ENCODE measurements around the gene MYL7.

The MYL7 gene

DNA sequence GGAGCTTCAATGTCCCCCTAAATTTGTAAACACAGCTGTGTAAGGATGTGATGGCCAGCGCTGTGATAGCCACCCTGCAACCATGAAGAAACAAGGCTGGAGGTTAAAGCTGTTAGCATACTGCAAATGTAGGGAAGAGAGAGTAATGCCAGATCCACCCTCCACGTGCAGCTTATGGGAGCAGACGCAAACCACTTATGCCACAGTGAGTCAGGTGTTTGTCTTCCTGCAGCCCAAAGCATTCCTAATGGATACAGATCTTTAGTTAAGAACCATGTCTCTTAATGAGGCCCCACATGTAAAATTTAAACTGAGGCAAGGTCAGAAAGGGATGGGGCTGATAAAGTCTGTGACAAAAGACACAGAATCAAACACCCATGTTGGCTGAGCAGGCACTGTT lies 13.6 kb upstream of the MYL7 start:
- H3K27me3 ChIP-seq (ENCODE audit: control insufficient read depth, insufficient read depth, low read length): no peaks in the 10 kb centered on the region
- H3K36me3 ChIP-seq (ENCODE audit: control insufficient read depth, low read depth, low read length): no peaks in the 10 kb centered on the region
- H3K9ac ChIP-seq (ENCODE audit: low read length): no peak overlapping the region
- H3K4me3 ChIP-seq (ENCODE audit: low read length): no peak overlapping the region
- no peaks in the 10 kb centered on the region for H3K9me3 ChIP-seq (ENCODE audit: control insufficient read depth, low read depth, low read length)
- H3K27ac ChIP-seq (ENCODE audit: low read length): no peak overlapping the region
- H3K4me1 ChIP-seq (ENCODE audit: control insufficient read depth, low read depth, low read length): no peaks in the 10 kb centered on the region

DNA sequence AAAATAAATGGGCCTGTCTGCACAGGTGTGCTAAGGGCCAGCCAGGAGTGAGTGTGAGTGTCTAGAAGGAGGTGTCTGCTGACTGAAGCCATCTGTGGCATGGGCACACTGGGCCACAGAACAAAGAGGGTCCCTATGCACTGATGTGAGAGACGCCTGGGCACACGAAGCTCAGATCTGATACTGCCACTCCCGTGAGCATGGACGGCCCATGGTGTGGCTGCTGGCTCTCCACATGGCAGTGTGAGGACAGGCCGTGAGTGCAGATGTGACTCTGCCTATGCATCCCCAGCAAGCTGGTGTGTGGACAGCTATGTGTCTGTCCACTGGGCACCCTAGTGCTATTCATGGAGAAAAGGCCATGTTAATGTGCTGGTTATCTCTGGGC lies 12.8 kb upstream of the MYL7 start:
- H3K4me1 ChIP-seq (ENCODE audit: control insufficient read depth, low read depth, low read length): no peaks in the 10 kb centered on the region
- H3K36me3 ChIP-seq (ENCODE audit: control insufficient read depth, low read depth, low read length): no peaks in the 10 kb centered on the region
- no peaks in the 10 kb centered on the region for H3K27me3 ChIP-seq (ENCODE audit: control insufficient read depth, insufficient read depth, low read length)
- H3K9me3 ChIP-seq (ENCODE audit: control insufficient read depth, low read depth, low read length): no peaks in the 10 kb centered on the region
- no peak overlapping the region for H3K27ac ChIP-seq (ENCODE audit: low read length)
- H3K4me3 ChIP-seq (ENCODE audit: low read length): no peak overlapping the region
- no peak overlapping the region for H3K9ac ChIP-seq (ENCODE audit: low read length)

DNA sequence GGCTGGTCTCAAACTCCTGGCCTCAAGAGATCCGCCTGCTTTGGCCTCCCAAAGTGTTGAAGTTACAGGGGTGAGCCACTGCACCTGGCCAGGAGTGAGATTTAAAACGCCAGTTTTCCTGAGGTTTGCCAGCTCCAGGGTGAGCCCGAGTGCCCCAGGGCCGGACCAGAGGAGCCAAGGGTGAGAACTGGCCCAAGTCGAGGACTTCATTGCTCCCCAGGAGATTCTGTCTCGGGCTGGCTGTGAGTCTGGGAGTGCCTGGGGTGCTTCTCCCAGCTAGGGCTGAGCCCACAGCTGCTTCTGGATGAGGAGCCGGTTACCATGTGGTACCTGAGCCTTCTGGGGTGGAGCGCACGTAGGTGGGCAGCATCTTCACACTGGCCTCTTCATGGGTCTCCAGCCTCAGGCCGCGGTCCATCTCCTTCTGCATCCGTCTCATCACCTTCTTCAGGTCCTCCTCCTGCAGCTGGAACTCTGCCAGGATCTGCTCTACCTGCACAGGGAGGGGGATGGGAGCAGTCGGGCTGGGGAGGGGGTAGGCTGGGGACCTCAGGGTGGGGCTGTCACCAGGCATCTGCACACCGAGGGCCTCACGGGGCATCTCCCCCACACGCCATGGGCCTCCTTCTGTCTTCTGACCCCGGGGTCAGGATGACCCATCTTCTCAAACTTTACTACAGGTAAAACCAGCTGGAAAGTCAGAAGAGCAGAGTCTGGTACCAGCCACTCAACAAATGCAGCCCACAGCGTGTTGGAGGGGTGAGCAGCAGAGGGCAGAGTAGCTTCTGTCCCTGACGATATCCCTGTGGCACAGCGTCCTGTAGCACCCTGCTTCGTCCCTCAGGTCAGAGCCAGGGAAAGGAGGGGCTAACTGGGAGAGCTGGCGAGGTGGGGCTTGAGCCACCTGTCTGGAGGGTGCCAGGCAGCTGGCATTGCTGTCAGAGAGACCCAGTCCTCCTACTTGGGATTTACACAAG lies 12.1 kb upstream of the MYL7 start:
- Histone ChIP-seq H3K27me3 (ENCODE audit: control insufficient read depth, insufficient read depth, low read length) (no peaks in the 10 kb centered on the region), H3K27ac (ENCODE audit: low read length) (no peak overlapping the region), H3K36me3 (ENCODE audit: control insufficient read depth, low read depth, low read length) (no peaks in the 10 kb centered on the region), H3K4me1 (ENCODE audit: control insufficient read depth, low read depth, low read length) (no peaks in the 10 kb centered on the region), H3K9ac (ENCODE audit: low read length) (no peak overlapping the region), H3K4me3 (ENCODE audit: low read length) (no peak overlapping the region), H3K9me3 (ENCODE audit: control insufficient read depth, low read depth, low read length) (no peaks in the 10 kb centered on the region)

DNA sequence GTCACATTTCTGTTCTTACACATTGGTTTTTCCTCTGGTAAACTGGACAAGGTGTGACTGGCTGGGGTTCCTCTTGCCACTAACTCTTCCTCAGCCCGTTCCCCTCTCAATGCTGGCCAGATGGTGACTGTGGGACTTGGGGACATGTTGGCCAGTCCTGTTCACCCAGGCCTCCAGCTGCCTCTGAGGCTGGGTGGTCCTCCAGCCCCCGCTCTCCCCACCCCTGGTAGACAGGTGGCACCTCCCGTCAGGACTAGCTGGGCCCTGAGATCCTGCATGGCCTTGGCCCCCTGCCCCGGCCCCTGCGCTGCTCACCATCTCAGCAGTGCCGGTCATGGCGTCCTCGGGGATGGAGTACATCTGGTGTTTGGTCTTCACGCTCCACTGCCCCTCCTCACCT lies 10.8 kb upstream of the MYL7 start:
- Histone ChIP-seq H3K4me3 (ENCODE audit: low read length) (no peak overlapping the region), H3K27ac (ENCODE audit: low read length) (no peak overlapping the region), H3K27me3 (ENCODE audit: control insufficient read depth, insufficient read depth, low read length) (peaks cover 4% of the 10 kb centered on the region), H3K4me1 (ENCODE audit: control insufficient read depth, low read depth, low read length) (peaks cover 9% of the 10 kb centered on the region), H3K9me3 (ENCODE audit: control insufficient read depth, low read depth, low read length) (no peaks in the 10 kb centered on the region), H3K9ac (ENCODE audit: low read length) (no peak overlapping the region), H3K36me3 (ENCODE audit: control insufficient read depth, low read depth, low read length) (no peaks in the 10 kb centered on the region)

DNA sequence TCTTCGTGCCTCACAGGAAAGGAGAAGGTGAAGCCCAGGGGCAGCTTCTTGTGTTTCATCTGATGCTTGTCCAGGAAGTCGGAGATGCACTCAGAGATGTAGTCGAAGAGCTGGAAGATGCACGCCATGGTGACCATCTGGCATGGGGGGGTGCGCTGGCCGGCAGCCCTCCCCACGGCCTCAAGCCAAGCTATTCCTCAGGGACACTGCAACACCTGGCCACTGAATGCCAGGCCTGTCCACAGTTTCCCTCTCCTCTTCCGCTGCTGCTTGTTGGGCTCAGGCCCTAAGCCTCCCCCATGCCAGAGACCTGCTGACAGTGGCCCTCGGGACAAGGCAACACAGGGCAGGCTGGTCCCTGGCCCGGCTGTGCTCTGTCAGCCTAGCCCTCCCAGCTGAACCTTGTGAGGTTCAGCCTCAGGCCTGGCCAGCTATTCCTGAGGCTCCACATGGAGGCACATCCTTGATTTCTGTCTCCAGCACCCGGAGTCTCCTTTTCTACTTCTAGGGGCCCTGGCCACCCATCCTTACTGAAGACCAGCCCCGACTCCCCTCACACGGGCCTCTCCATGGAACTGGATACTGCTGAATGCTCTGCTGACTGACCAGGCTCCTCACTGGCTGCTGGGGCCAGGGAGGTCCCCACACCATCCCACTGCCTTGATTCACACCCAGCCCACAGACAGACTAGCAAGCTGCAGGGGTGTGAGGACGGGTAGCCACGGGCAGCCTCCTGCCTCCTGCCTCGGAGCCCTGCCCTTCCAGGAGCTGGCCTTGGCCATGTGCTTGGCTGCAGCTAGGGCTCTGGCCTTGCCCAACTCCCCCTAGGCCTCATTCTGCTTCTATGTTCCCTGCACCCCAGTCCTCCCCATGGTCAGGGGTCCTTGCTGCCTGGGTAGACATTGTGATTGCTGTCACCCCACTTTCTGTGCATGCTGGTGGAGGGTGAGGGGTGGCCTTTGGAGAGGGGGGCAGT lies 10.1 kb upstream of the MYL7 start:
- H3K27me3 ChIP-seq (ENCODE audit: control insufficient read depth, insufficient read depth, low read length): peaks cover 4% of the 10 kb centered on the region
- H3K9me3 ChIP-seq (ENCODE audit: control insufficient read depth, low read depth, low read length): no peaks in the 10 kb centered on the region
- H3K4me1 ChIP-seq (ENCODE audit: control insufficient read depth, low read depth, low read length): peaks cover 10% of the 10 kb centered on the region
- H3K27ac ChIP-seq (ENCODE audit: low read length): no peak overlapping the region
- no peak overlapping the region for H3K4me3 ChIP-seq (ENCODE audit: low read length)
- no peak overlapping the region for H3K9ac ChIP-seq (ENCODE audit: low read length)
- H3K36me3 ChIP-seq (ENCODE audit: control insufficient read depth, low read depth, low read length): no peaks in the 10 kb centered on the region

DNA sequence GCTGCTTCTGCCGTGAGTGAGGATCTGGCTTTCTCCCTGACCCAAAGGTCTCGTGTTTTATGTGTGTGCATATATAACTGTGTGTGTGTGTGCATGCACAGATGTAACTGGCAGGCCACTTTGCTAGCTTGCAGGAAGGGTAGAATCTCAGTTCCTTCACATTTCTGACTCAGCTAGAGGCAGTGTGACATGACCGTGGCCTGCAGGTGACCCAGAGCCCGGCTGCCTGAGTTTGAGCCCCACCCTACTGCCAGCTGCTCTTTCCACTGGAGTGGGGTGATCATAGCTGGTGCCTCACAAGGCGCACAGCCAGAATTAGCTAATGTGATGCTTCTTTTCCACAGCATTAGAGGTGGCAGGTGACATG lies 9.3 kb upstream of the MYL7 start:
- Histone ChIP-seq H3K4me1 (ENCODE audit: control insufficient read depth, low read depth, low read length) (peaks cover 10% of the 10 kb centered on the region), H3K27ac (ENCODE audit: low read length) (no peak overlapping the region), H3K9me3 (ENCODE audit: control insufficient read depth, low read depth, low read length) (no peaks in the 10 kb centered on the region), H3K36me3 (ENCODE audit: control insufficient read depth, low read depth, low read length) (no peaks in the 10 kb centered on the region), H3K27me3 (ENCODE audit: control insufficient read depth, insufficient read depth, low read length) (peaks cover 9% of the 10 kb centered on the region), H3K4me3 (ENCODE audit: low read length) (no peak overlapping the region), H3K9ac (ENCODE audit: low read length) (no peak overlapping the region)

DNA sequence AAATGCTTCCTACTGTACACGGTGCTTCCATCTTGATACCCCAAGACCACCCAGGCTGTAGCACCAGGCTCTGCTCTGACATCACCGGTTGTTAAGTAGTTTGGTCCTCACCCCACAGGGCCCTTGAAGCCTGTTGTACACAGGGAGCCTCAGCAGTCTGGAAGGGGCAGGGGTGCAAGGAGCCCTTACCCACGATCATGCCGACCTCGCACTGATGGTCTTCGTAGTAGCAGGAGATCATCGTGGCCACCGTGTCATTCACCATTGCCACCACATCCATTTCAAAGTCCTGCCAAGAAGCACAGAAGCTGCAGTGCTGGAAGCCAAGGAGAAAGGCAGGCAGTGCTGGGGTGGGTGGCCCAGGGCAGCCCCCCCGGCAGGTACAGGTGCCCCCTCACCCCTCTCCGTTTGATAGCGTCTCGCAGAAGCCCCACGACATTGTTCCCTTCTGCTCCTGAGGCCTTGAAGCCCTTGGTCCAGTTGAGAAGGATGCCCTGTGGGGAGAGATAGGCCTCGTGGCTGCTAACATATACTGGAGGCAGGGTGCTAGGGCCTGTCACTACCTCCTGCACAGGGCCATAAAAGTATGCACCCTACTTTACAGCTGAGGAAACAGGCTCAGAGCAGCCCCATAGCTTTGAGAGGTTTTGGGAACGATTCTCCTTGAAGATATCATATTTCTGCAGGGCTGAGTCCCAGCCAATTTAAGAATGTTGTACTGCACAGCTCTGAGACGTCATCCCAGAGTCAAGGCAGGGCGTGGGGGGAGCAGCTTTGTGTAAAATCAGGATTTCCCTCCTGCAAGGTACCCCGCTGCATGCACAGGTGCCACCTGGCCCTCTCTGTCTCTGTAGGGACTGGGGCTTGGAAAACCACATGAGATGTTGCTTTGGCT lies 8.7 kb upstream of the MYL7 start:
- H3K27me3 ChIP-seq (ENCODE audit: control insufficient read depth, insufficient read depth, low read length): peaks cover 15% of the 10 kb centered on the region
- H3K9ac ChIP-seq (ENCODE audit: low read length): no peak overlapping the region
- no peaks in the 10 kb centered on the region for H3K9me3 ChIP-seq (ENCODE audit: control insufficient read depth, low read depth, low read length)
- no peak overlapping the region for H3K27ac ChIP-seq (ENCODE audit: low read length)
- no peak overlapping the region for H3K4me3 ChIP-seq (ENCODE audit: low read length)
- no peaks in the 10 kb centered on the region for H3K36me3 ChIP-seq (ENCODE audit: control insufficient read depth, low read depth, low read length)
- H3K4me1 ChIP-seq (ENCODE audit: control insufficient read depth, low read depth, low read length): peaks cover 10% of the 10 kb centered on the region

DNA sequence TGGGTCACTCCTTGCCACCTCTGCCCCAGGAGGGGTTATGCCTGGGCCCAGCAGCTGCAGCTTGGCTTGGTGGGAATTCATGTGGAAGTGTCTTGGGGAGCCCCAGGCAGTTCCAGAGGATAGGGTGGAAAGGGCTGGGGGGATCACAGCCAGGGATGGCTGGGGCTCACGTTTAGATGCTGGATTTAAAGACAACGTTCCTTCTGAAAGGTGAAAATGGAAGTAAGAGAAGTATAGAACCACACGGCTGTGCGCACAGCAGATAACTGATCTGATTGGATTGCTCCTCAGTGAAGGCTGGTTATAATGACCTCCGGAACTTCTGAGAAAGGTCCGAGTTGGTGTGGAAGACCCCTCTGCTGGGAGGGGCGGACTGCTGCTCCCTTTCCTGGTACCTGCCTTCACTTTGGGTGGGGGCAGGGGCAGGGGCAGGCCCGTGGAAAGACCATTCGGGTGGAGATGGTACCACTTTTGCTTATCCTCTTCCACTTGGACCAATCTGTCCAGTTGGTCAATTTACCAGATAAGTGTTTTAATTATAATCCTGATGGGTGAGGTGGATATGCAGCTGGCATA lies 7.9 kb upstream of the MYL7 start:
- H3K27me3 ChIP-seq (ENCODE audit: control insufficient read depth, insufficient read depth, low read length): peaks cover 23% of the 10 kb centered on the region
- H3K27ac ChIP-seq (ENCODE audit: low read length): no peak overlapping the region
- H3K36me3 ChIP-seq (ENCODE audit: control insufficient read depth, low read depth, low read length): no peaks in the 10 kb centered on the region
- H3K9ac ChIP-seq (ENCODE audit: low read length): no peak overlapping the region
- H3K4me3 ChIP-seq (ENCODE audit: low read length): no peak overlapping the region
- H3K9me3 ChIP-seq (ENCODE audit: control insufficient read depth, low read depth, low read length): no peaks in the 10 kb centered on the region
- H3K4me1 ChIP-seq (ENCODE audit: control insufficient read depth, low read depth, low read length): peaks cover 10% of the 10 kb centered on the region

DNA sequence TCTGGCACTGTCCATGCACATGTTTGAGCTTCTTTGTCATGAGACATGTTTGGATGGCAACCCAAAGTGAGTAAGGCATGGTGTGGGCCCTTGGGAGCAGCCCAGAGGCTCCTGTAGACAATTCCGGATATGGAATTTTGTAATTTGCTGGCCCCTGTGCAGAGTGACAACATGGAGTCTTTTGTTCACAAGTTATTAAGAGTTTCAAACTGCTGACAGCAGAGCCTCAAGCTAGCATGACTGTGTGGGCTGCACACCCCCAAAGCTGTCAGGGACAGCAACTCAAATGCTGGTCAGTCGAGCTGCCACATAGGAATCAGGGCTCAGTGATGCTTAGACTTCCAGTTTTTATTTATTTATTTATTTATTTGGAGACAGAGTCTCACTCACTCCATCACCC lies 7.0 kb upstream of the MYL7 start:
- no peaks in the 10 kb centered on the region for H3K9me3 ChIP-seq (ENCODE audit: control insufficient read depth, low read depth, low read length)
- H3K4me3 ChIP-seq (ENCODE audit: low read length): no peak overlapping the region
- peaks cover 29% of the 10 kb centered on the region for H3K27me3 ChIP-seq (ENCODE audit: control insufficient read depth, insufficient read depth, low read length)
- H3K9ac ChIP-seq (ENCODE audit: low read length): no peak overlapping the region
- H3K27ac ChIP-seq (ENCODE audit: low read length): no peak overlapping the region
- H3K36me3 ChIP-seq (ENCODE audit: control insufficient read depth, low read depth, low read length): no peaks in the 10 kb centered on the region
- peaks cover 10% of the 10 kb centered on the region for H3K4me1 ChIP-seq (ENCODE audit: control insufficient read depth, low read depth, low read length)

DNA sequence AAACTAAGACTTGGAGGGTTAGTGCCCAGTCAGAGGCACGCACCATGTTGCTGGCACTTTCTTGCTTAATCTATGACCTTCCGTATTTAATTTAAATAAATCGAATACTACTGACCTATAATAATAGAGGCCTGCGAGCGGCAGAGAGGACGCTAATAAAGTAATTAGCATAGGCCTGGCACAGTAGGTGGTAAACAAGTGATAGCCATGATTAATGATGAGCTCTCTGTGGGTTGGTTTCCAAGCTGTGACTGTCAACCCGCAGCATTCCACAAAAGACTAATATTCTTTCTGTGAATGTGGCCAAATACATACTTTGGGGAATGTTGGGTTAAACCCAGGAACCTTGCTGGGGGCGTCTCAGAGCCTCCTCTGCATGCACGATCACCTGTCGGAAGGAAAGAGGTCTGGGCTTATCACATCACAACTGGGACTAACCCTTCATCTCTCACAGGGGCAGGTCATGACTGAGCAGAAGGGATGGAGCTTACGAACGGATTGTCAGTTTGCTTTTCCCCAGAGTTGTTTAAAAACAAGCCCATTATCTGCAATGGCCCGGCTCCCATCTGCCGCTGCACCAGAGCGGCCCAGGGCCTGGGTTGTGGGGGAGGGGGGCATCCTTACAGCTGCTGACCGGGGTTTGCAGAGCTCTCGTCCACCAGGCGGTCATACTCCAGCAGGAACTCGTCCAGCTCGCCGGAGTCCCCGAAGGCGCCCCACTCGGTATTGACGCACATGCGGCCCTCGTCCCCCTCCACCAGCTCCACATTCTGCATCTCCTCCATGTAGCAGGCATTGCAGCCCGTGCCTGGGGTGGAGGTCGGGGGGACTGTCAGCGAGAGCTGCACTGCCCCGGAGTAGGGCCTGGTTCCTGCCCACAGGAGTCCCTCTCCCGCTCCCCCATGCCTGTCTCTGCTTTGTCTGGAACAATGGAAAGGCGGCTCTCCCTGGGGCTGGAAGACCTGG lies 6.2 kb upstream of the MYL7 start:
- no peaks in the 10 kb centered on the region for H3K36me3 ChIP-seq (ENCODE audit: control insufficient read depth, low read depth, low read length)
- no peak overlapping the region for H3K27ac ChIP-seq (ENCODE audit: low read length)
- no peak overlapping the region for H3K9ac ChIP-seq (ENCODE audit: low read length)

More for the DNA sequence above, 6.2 kb upstream of the MYL7 start:
- Histone ChIP-seq H3K9me3 (ENCODE audit: control insufficient read depth, low read depth, low read length) (no peaks in the 10 kb centered on the region), H3K4me1 (ENCODE audit: control insufficient read depth, low read depth, low read length) (peaks cover 10% of the 10 kb centered on the region), H3K27me3 (ENCODE audit: control insufficient read depth, insufficient read depth, low read length) (peaks cover 29% of the 10 kb centered on the region), H3K4me3 (ENCODE audit: low read length) (no peak overlapping the region)
